NCI-H128 (cell line): ENCODE measurements around the gene PDPK1.
"Not testable (repeated sequence)": the region's sequence is repeated elsewhere in the genome, so short reads cannot be mapped to it uniquely, and the experiment has no call there.

ENCODE experiments used
- DNase-seq: peaks from one replicate; lab custom pipeline; 2025; ENCODE audit not compliant: unreplicated experiment; lab: John Stamatoyannopoulos, UW

Gene PDPK1

GRCh38 chr16:2586241-2586640, 48.4 kb downstream of the PDPK1 start:
- DNase-seq: no peak

- DNase-seq: no peak
These were observed 49.2 kb downstream of the PDPK1 start for GRCh38 chr16:2586901-2587480.

- no peak for DNase-seq
These were observed 50.2 kb downstream of the PDPK1 start for GRCh38 chr16:2587891-2588565.

GRCh38 chr16:2591476-2592240, 53.8 kb downstream of the PDPK1 start:
- no peak for DNase-seq

- no peak for DNase-seq
These were observed 55.0 kb downstream of the PDPK1 start for GRCh38 chr16:2592786-2593185.

GRCh38 chr16:2595393-2596205, 57.8 kb downstream of the PDPK1 start:
- no peak for DNase-seq

- no peak for DNase-seq
These were observed 59.1 kb downstream of the PDPK1 start for GRCh38 chr16:2596747-2597559.

GRCh38 chr16:2597560-2597902, 59.7 kb downstream of the PDPK1 start:
- DNase-seq: no peak

- no peak for DNase-seq
These were observed 60.4 kb downstream of the PDPK1 start for GRCh38 chr16:2598133-2598641.

- DNase-seq: no peak
These were observed 60.9 kb downstream of the PDPK1 start for GRCh38 chr16:2598723-2599122.

GRCh38 chr16:2599165-2599564, 61.3 kb downstream of the PDPK1 start:
- DNase-seq: not testable (repeated sequence)

- not testable (repeated sequence) for DNase-seq
These were observed 62.0 kb downstream of the PDPK1 start for GRCh38 chr16:2599785-2600184.

GRCh38 chr16:2601301-2602025, 63.6 kb downstream of the PDPK1 start:
- DNase-seq: not testable (repeated sequence)

GRCh38 chr16:2602175-2602574, 64.4 kb downstream of the PDPK1 start:
- DNase-seq: not testable (repeated sequence)

GRCh38 chr16:2603165-2604015, 65.6 kb downstream of the PDPK1 start:
- peak; percentile 59 for DNase-seq

- not testable (repeated sequence) for DNase-seq
These were observed 66.2 kb downstream of the PDPK1 start for GRCh38 chr16:2604016-2604369.

GRCh38 chr16:2606820-2607219, 69.0 kb downstream of the PDPK1 start:
- DNase-seq: not testable (repeated sequence)

GRCh38 chr16:2609345-2609744, 71.5 kb downstream of the PDPK1 start:
- not testable (repeated sequence) for DNase-seq
